BLaER1 (cell line): Measurements from ENCODE around the gene SFI1.
"Not testable (repeated sequence)": the region's sequence is repeated elsewhere in the genome, so short reads cannot be mapped to it uniquely, and the experiment has no call there.

Experiments used
- H3K27ac ChIP-seq: shearing (Covaris generic); formaldehyde crosslinking; 2 replicates; pipeline ENCODE4 v1.8.1; 2022
- H3K27me3 ChIP-seq: shearing (Covaris generic); formaldehyde crosslinking; 2 replicates; pipeline ENCODE4 v1.8.1; 2022
- H3K36me3 ChIP-seq: shearing (Covaris generic); formaldehyde crosslinking; 2 replicates; pipeline ENCODE4 v1.8.1; 2022
- H3K4me1 ChIP-seq: shearing (Covaris generic); formaldehyde crosslinking; 2 replicates; pipeline ENCODE4 v1.8.1; 2022
- H3K4me2 ChIP-seq: shearing (Covaris generic); formaldehyde crosslinking; 2 replicates; pipeline ENCODE4 v1.8.1; 2022
- H3K4me3 ChIP-seq: shearing (Covaris generic); formaldehyde crosslinking; 2 replicates; pipeline ENCODE4 v1.8.1; 2022
- H3K9ac ChIP-seq: shearing (Covaris generic); formaldehyde crosslinking; 2 replicates; pipeline ENCODE4 v1.8.1; 2022
- H3K9me3 ChIP-seq: shearing (Covaris generic); formaldehyde crosslinking; 2 replicates; pipeline ENCODE4 v1.8.1; 2022
- H4K20me1 ChIP-seq: shearing (Covaris generic); formaldehyde crosslinking; 2 replicates; pipeline ENCODE4 v1.8.1; 2022
- Cebpa-rat ChIP-seq: shearing (Covaris generic); IDR thresholded peaks from 2 replicates; pipeline ENCODE4 v1.8.1; 2022

Gene SFI1

GRCh38 chr22:31504282-31504681 lies 7.9 kb downstream of the SFI1 start:
- Histone ChIP-seq H3K4me3 (no peak overlapping the region), H3K9ac (no peak overlapping the region), H3K9me3 (peaks cover 30% of the 10 kb centered on the region), H4K20me1 (no peaks in the 10 kb centered on the region), H3K4me2 (no peak overlapping the region), H3K27me3 (no peaks in the 10 kb centered on the region), H3K27ac (no peak overlapping the region), H3K4me1 (no peaks in the 10 kb centered on the region), H3K36me3 (peaks cover 71% of the 10 kb centered on the region)
- TF ChIP-seq Cebpa-rat, result no peak

- not testable (repeated sequence) for H3K27me3 ChIP-seq, H3K4me1 ChIP-seq, H3K9ac ChIP-seq, H3K4me3 ChIP-seq, H3K27ac ChIP-seq, H4K20me1 ChIP-seq, H3K4me2 ChIP-seq
- peaks cover 30% of the 10 kb centered on the region for H3K9me3 ChIP-seq
- H3K36me3 ChIP-seq, result peaks cover 77% of the 10 kb centered on the region
Observed at GRCh38 chr22:31507517-31507916, 11.2 kb downstream of the SFI1 start.

GRCh38 chr22:31508536-31508935 lies 12.2 kb downstream of the SFI1 start:
- peaks cover 30% of the 10 kb centered on the region for H3K9me3 ChIP-seq
- no peak for TF ChIP-seq Cebpa-rat
- H3K27ac ChIP-seq, result no peak overlapping the region
- no peak overlapping the region for H3K4me2 ChIP-seq
- no peaks in the 10 kb centered on the region for H3K27me3 ChIP-seq
- no peak overlapping the region for H3K4me3 ChIP-seq
- H3K9ac ChIP-seq, result no peak overlapping the region
- peaks cover 87% of the 10 kb centered on the region for H3K36me3 ChIP-seq
- H4K20me1 ChIP-seq, result no peaks in the 10 kb centered on the region
- no peaks in the 10 kb centered on the region for H3K4me1 ChIP-seq

GRCh38 chr22:31509061-31509762 lies 12.9 kb downstream of the SFI1 start:
- peaks cover 30% of the 10 kb centered on the region for H3K9me3 ChIP-seq
- peaks cover 88% of the 10 kb centered on the region for H3K36me3 ChIP-seq
- TF ChIP-seq Cebpa-rat, result no peak
- H3K27me3 ChIP-seq, result no peaks in the 10 kb centered on the region
- H3K9ac ChIP-seq, result no peak overlapping the region
- H3K4me2 ChIP-seq, result no peak overlapping the region
- no peaks in the 10 kb centered on the region for H3K4me1 ChIP-seq
- no peak overlapping the region for H3K4me3 ChIP-seq
- no peak overlapping the region for H3K27ac ChIP-seq
- H4K20me1 ChIP-seq, result no peaks in the 10 kb centered on the region

GRCh38 chr22:31520051-31520450 lies 23.7 kb downstream of the SFI1 start:
- H3K27me3 ChIP-seq, result no peaks in the 10 kb centered on the region
- no peak overlapping the region for H3K4me2 ChIP-seq
- H3K27ac ChIP-seq, result no peak overlapping the region
- peaks cover 47% of the 10 kb centered on the region for H3K36me3 ChIP-seq
- no peaks in the 10 kb centered on the region for H4K20me1 ChIP-seq
- peaks cover 4% of the 10 kb centered on the region; the same call in 1 of the 2 replicates for H3K4me1 ChIP-seq
- no peaks in the 10 kb centered on the region for H3K9me3 ChIP-seq
- H3K4me3 ChIP-seq, result no peak overlapping the region
- H3K9ac ChIP-seq, result no peak overlapping the region
- no peak for TF ChIP-seq Cebpa-rat

- H3K27me3 ChIP-seq, H3K9me3 ChIP-seq, H3K27ac ChIP-seq, H3K4me1 ChIP-seq, H3K9ac ChIP-seq, H3K4me3 ChIP-seq, H4K20me1 ChIP-seq, H3K4me2 ChIP-seq: not testable (repeated sequence)
- peaks cover 60% of the 10 kb centered on the region for H3K36me3 ChIP-seq
Observed at GRCh38 chr22:31524132-31524531, 27.8 kb downstream of the SFI1 start.

GRCh38 chr22:31526270-31526669 lies 29.9 kb downstream of the SFI1 start:
- H3K36me3 ChIP-seq, result peaks cover 70% of the 10 kb centered on the region
- no peak for TF ChIP-seq Cebpa-rat
- H3K4me2 ChIP-seq, result no peak overlapping the region

GRCh38 chr22:31530823-31531195 lies 34.5 kb downstream of the SFI1 start:
- H3K4me3 ChIP-seq, result no peak overlapping the region
- H3K36me3 ChIP-seq, result peaks cover 62% of the 10 kb centered on the region
- H3K9me3 ChIP-seq, result no peaks in the 10 kb centered on the region
- H3K4me2 ChIP-seq, result no peak overlapping the region
- no peaks in the 10 kb centered on the region for H4K20me1 ChIP-seq
- H3K4me1 ChIP-seq, result peaks cover 5% of the 10 kb centered on the region; the same call in 1 of the 2 replicates
- no peaks in the 10 kb centered on the region for H3K27me3 ChIP-seq
- no peak for TF ChIP-seq Cebpa-rat
- no peak overlapping the region for H3K9ac ChIP-seq
- H3K27ac ChIP-seq, result no peak overlapping the region

More at GRCh38 chr22:31526270-31526669, 29.9 kb downstream of the SFI1 start:
- Histone ChIP-seq H3K9me3 (peaks cover 5% of the 10 kb centered on the region; the same call in 1 of the 2 replicates), H3K4me3 (no peak overlapping the region), H4K20me1 (no peaks in the 10 kb centered on the region), H3K27me3 (no peaks in the 10 kb centered on the region), H3K9ac (no peak overlapping the region), H3K27ac (no peak overlapping the region), H3K4me1 (no peaks in the 10 kb centered on the region)

GRCh38 chr22:31532060-31532459 lies 35.7 kb downstream of the SFI1 start:
- H3K27ac ChIP-seq, result no peak overlapping the region
- no peak overlapping the region for H3K4me2 ChIP-seq
- H3K4me3 ChIP-seq, result no peak overlapping the region
- peaks cover 5% of the 10 kb centered on the region; the same call in 1 of the 2 replicates for H3K4me1 ChIP-seq
- no peak for TF ChIP-seq Cebpa-rat
- no peaks in the 10 kb centered on the region for H3K27me3 ChIP-seq
- H3K9ac ChIP-seq, result no peak overlapping the region
- H3K36me3 ChIP-seq, result peaks cover 53% of the 10 kb centered on the region
- no peaks in the 10 kb centered on the region for H4K20me1 ChIP-seq
- H3K9me3 ChIP-seq, result no peaks in the 10 kb centered on the region

GRCh38 chr22:31533374-31533773 lies 37.0 kb downstream of the SFI1 start:
- Histone ChIP-seq H3K9me3 (no peaks in the 10 kb centered on the region), H3K4me3 (no peak overlapping the region), H3K9ac (no peak overlapping the region), H3K36me3 (peaks cover 46% of the 10 kb centered on the region), H3K27ac (no peak overlapping the region), H4K20me1 (no peaks in the 10 kb centered on the region), H3K4me1 (peaks cover 5% of the 10 kb centered on the region; the same call in 1 of the 2 replicates), H3K27me3 (no peaks in the 10 kb centered on the region), H3K4me2 (no peak overlapping the region)
- no peak for TF ChIP-seq Cebpa-rat
